Stimulated activated CD8-positive, alpha-beta memory T cell treated with anti-CD3 and anti-CD28 coated beads, Interleukin-2, amount 100 ng/mL, for 1 hour (primary cell): ENCODE data around the gene ITPRID1.
"Not testable (repeated sequence)": the region's sequence is repeated elsewhere in the genome, so short reads cannot be mapped to it uniquely, and the experiment has no call there.

ENCODE experiments used
- DNase-seq, 2 donors: peaks; one replicate each; pipeline ENCODE4 v3.0.0-alpha.2; 2020; ENCODE audit warnings: low read depth in 2 of 2

ITPRID1 gene

DNA sequence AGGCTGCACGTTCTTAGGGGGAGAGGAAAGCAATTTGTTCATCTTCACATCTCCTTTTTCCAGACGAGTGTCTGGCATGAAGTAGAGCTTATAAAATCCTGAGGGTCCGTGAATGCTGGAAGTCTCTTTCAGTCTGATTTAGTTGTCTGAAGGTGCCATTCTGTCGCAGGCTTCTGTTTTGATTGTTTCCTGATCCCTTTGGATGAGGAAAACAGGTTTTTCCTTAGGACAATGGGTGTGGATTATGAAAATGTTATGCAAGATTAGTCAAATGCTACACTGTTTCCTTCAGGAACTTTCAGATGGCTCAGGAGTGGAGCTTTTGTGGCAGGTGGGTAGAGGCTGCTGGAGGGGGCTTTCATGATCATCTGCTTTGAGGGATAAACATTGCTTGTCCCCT, at the start of gene ITPRID1:
Gene ITPRID1, plus strand, starts transcription at position 301 of the 400 bp plus-strand sequence. CDS start 38,935 bp downstream, outside the sequence.
- DNase-seq = no peak

DNA sequence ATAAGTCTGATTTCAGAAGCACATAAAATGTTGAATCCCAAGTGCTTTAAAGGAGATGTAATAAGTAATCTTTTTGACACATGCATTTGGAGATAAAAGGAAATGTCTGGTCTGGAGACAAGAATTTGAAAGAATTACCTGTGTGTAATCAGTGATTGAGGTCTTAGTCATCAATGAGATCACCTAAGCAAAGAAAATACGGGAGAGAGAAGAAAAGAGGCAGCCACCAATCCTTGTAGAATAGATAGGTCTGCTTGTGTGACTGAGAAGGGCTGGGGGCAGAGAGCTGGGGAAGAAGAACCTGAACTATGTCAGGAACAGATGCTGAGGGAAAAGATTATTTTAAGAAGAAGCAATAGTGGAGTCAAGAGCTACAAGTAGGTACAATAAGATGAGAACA, 49.3 kb upstream of the ITPRID1 start:
- no peak for DNase-seq

GRCh38 chr7:31465285-31465684, 48.6 kb upstream of the ITPRID1 start:
- no peak for DNase-seq

DNA sequence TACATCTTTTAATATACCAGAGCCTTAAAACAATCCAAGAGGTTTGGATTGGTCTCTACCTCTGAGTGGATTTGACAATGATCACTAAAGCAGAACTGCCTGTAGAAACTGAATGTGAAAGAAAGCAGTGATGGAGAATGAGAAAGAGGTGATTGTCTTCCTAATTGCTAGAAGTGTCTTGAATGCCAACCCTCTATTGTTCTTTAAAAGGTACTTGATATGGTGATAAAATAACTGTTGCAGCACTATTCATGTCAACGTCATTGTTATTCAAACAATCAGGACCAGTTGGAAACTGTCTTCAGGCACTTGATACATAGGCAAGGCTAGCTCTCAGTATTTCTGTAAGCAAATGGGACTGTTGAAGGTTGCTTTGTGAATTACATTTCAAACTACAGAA, 47.9 kb upstream of the ITPRID1 start:
- no peak for DNase-seq

DNA sequence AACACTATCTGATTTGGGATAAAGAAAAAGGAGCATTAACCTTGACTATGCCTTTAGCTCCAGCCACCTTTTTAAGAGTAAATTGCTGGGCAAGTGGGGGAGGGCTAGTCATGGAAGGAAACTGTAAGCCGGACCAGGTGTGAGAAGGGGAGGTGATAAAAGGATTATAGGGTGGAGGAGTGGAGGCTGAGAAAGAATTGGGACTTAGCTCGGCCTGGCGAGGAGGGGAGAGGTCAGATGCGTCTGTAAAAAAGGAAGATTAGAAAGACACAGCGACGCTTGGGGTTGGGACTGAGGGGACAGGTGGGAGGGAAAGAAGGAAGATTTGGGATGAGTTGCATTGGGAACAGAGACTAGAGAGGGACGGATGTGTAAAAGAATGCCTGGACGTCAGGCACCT, 43.0 kb upstream of the ITPRID1 start:
- DNase-seq = not testable (repeated sequence)

- no peak for DNase-seq
These were observed 38.5 kb upstream of the ITPRID1 start for GRCh38 chr7:31475368-31475767.

DNA sequence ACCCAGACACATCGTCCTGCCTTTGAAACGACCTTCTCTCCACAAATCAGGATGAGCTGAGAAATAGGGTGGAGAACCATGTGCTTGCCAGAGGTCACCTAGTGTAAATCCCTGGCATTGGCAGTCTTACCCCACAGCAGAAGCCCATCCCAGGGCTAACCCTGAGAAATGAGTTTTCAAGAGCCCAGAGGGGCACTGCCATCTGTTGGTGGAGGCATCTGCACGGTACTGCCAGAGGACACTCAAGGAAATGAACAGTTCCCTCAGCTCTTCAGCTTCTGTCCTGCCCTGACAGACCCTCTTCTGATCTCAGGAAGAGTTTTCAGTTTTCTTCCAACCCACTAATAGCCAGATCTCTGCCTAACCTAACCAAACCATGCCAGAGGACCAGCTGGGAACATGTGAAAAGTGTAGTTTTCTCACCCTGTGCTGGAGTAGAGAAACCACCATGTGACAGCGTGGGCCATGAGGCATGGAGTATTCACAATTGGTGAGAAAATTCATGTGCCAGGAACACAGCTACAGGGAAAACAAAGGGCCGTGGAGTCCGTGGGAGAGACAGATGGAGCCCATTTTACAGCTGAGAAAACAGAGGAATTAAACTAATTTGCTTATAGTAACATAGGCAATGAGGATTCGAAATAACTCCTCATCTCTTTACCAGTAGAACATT, 37.7 kb upstream of the ITPRID1 start:
- DNase-seq = no peak

- DNase-seq = no peak
These were observed 36.8 kb upstream of the ITPRID1 start for GRCh38 chr7:31476941-31477677.

DNA sequence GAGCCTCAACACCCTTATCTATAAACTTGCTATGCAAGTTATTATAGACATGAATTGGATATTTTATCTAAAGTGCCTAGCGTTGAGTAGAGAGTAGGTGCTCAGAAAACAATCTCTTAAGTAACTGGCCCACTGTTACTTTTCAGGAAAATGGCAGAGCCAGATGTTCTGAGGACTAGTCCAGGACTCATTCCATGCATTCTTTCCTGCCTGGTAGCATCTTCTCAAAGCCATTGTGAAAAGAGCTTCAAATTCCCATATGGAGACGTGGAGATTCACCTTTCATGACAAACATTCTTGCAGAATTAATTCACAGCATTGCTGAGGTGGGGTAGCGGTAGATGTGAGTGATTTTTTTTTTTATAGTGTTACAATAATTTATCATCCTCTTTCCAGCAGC, 35.9 kb upstream of the ITPRID1 start:
- DNase-seq = no peak

DNA sequence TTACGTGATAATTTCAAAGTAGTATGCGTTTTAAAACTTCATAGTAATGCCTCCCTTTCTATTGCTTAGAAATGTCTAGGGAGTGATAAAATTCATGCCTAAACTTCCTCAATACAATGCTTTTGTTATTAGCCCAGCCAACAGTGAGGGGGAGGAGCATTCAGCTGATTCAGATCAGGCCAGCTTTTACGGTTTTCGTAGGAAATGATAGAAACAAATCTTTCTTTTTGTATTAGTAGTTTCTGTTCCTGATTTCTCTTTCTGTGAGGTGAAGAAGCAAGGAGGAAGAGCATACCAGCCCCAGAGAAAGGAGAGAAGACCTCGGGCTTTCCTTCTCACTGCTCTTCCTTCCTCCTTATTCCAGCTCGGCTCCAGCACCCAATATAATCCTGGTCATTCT, 35.2 kb upstream of the ITPRID1 start:
- no peak for DNase-seq

DNA sequence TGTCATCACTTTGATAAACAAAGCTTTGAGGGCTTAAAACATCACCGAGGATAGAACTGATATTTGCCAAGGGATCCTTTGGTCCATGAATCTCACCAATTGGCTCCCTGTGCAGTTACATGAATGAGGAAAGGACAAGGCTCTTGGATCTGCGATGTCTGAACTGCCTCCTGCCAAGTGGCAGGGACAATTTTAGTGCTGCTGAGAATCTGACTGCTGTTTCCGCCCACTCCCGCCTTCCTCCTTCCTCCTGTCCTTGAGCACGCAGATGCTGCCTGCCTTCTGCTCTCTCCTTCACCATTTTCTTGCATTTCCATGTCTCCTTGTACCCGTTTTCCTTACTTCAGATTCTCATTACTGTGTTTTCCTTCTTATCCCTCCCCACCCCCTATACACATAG, 26.8 kb upstream of the ITPRID1 start:
- no peak for DNase-seq

DNA sequence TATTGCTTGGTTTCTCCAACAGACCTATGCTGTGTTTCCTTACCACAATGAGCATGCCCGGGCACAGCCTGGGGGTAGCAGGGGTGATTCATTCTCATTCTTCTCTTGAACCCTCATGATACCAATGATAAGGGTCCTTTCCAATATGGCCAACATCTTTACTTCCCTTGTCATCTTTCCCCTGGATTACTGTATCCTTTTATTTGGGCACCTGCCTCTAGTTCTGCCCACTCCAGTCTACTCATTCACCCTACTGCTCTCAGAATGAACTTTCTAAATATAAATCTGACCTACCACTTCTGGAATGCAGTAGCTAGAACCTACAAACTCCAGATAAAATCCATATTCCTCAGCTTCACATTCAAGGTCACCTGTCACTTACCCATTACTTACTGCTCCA, 26.4 kb upstream of the ITPRID1 start:
- DNase-seq = no peak

DNA sequence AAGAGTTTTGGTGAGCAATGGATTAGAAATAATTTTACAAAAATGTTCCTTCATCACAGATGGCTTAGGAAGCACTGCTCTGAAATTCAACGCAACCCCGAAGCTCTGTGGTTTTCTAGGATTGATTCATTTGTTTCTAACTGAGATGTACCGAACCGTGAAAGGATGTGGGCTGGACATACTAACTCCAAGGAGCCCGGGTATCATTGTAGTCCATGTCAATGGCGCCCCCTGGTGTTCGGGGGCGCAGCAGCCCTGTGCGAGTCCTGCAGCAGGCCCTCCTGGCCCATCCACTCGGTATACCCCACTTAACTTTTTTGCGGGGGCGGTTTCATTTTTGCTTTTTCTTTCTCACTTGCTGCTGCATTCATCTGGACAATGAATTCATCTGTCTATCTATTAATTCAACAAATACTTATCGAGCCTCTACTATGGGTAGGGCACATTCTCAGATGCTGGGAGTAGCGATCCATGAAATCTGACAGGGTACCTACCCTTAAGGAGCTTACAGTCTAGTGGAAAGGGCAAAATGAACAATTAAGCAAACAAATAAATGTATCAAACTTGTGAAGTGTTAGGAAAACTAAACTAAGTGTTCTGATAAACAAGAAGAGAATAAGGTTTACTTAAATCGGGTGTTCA, 25.2 kb upstream of the ITPRID1 start:
- DNase-seq = no peak

GRCh38 chr7:31490796-31491314, 23.0 kb upstream of the ITPRID1 start:
- no peak for DNase-seq

DNA sequence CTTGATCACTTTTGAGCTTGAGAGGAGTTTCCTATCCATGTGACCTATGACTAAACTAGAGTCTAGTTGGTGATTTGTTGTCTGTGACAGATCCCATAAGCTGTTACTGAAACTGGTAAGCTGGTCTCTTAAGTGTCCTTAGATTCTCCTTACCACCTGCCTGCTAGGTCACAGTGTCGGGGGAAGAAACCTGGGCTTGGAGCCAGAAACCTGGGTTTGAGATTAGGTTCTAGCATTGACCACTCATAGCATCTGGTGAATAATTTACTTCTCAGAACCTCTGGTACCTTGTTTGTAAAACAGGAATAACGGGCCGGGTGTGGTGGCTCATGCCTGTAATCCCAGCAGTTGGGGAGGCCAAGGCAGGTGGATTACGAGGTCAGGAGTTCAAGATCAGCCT, 21.8 kb upstream of the ITPRID1 start:
- no peak for DNase-seq

- DNase-seq = no peak
These were observed 20.1 kb upstream of the ITPRID1 start for GRCh38 chr7:31493714-31494181.

DNA sequence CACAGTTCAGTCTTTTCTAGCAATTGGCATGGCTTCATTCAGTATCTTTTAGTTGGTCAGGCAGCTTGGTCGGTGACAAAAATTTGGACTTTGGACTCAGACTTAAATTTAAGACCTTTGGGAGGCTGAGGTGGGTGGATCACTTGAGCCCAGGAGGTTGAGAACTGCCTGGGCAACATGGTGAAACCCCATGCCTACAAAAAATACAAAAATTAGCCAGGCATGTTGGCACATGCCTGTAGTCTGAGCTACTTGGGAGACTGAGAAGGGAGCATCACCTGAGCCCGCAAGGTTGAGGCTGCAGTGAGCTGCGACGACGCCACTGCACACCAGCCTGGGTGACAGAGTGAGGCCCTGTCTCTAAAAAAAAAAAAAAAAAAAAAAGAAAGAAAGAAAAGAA, 19.5 kb upstream of the ITPRID1 start:
- DNase-seq = no peak

- no peak for DNase-seq
These were observed 18.2 kb upstream of the ITPRID1 start for GRCh38 chr7:31495653-31496052.

DNA sequence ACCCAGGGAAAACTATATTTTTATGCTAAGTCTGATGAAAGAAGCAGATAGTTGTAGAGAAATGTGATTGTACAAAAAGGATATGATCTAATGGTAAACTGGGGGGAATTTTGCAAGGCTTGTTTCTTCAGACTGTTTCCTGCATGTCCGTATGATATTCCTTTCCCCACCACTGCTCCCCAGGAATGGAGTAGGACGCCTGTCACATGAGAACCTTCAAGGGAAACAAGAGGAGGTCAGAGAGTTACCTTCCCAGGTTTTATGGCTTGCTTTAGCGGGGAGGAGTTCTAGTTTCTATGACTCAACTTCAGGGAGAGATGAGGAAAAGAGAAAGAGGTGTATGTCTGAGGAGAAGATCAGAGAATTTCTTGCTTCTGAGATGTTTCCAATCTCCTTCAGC, 16.4 kb upstream of the ITPRID1 start:
- no peak for DNase-seq

- no peak for DNase-seq
These were observed 13.2 kb upstream of the ITPRID1 start for GRCh38 chr7:31500656-31501055.

DNA sequence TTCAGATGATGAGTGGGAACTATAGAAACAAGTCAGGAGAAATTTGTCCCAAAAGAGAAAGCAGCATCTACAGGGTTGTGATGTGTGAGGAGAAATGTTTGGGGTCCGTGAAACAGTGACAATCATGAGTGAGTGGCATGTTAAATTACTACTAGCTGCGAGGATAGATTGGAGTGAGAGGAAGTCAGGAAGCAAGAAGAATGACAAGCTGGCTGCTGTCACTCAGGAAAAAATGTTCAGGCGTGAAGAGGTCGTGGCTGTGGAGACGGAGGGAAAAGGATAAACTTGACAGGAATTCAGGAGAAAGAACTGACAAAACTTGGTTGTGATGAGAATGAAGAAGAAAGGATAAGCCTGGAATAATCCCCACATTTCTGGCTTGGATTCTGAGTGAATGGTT, 5.1 kb upstream of the ITPRID1 start:
- DNase-seq = no peak

DNA sequence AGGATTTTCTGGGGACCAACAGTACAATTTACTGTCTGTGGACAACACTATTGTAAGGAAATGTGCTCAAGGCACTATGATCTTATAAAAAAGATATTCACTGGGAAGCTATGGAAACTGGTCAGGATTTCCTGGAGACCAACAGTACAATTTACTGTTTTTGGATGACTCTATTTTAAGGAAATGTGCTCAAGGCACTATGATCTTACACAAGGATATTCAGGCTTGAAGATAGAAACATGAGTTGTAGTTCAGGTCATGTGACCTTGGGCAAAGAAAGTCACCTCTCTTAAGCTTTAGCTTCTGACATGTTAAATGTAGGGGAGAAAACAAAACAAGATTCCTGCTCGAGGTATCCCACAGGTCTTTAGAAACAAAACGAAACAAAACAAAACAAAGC, 1.7 kb upstream of the ITPRID1 start:
- no peak for DNase-seq
